Breast epithelium (tissue), 3 donors: ENCODE measurements around the gene PBX3.

Experiments used
- CTCF ChIP-seq, 3 donors: fragments of 450-650 bp; IDR thresholded peaks; one replicate each; pipeline ENCODE4 v1.5.1; 2016 to 2017; ENCODE audit warnings: antibody characterized with exemption in 3 of 3, mild to moderate bottlenecking in 3 of 3, moderate library complexity in 3 of 3
- POLR2AphosphoS5 ChIP-seq, 3 donors: sonication (generic); formaldehyde crosslinking; IDR thresholded peaks; one replicate each; pipeline ENCODE4 v1.6.1; 2017; ENCODE audit warnings: antibody characterized with exemption in 3 of 3

- TF ChIP-seq CTCF (IDR thresholded peaks at IDR 0.05) (no peak), POLR2AphosphoS5 (IDR thresholded peaks at IDR 0.05) (no peak)
Observed at GRCh38 chr9:126014726-126015125, 267.6 kb downstream of the PBX3 start.
